OCI-M1 (cell line): Measurements from ENCODE around the gene SLC13A3.

Experiments used
- DNase-seq: peaks from one replicate; lab custom pipeline; 2025; lab: John Stamatoyannopoulos, UW

SLC13A3 gene

GRCh38 chr20:46605181-46605580 is 46.1 kb downstream of the SLC13A3 start:
- no peak for DNase-seq

GRCh38 chr20:46604551-46605133 is 46.6 kb downstream of the SLC13A3 start:
- DNase-seq, result no peak

DNA sequence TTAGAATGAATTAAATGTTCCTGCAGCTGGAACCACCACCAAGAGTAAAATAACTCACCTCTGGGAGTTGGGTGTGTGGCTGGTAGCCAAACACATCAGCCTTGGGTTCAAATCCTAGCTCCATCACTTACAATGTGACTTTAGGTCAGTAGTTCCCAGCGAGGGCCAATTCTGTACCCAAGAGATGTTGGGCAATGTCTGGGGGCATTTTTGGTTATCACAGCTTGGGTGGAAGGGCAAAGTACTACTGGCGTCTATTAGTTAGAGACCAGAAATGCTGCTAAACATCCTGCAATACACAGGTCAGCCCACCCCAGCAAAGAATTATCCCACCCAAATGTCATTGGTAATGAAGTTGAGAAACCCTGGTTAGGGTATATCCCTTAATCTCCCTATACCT is 48.8 kb downstream of the SLC13A3 start:
- no peak for DNase-seq

DNA sequence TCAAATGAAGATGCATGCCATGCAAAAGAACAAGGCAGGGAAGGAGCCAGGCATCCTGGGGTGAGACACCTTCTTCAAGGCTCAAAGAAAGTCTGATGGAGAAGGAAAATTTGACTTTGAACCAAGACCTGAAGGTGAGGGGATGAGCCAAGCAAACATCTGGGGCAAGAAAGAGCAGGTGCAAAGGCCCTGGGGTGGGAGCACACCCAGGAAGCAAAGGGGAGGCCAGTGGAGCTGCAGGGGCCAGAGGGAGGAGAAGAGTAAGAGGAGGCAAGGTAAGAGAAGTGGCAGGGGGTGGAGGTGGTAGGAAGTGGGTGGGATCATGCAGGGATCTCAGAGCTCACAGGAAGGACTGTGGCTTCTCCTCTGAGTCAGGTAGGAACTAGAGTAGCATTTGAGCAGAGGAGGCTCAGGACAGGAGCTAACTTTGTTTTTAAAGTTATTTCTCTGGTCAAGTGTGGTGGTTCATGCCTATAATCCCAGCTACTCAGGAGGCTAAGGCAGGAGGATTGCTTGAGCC is 49.6 kb downstream of the SLC13A3 start:
- no peak for DNase-seq

DNA sequence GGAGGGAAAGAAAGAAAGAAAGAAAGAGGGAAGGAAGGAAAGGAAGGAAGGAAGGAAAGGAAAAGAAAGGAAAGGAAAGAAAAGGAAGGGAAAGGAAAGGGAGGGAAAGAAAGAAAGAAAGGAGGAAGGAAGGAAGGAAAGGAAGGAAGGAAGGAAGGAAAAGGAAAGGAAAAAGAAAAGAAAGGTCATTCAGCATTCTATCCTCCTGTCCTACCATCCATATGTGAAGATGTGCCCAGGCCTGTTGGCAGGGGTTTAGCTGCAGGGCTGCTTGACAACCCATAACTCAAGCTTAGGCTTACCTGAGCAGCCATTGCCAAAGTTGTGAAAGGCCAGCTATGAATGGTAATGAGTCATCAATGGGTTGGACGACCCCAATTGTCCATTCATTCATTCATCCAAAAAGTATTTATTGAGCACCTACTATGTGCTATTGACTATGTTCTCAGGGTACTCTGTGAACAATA is 50.9 kb downstream of the SLC13A3 start:
- no peak for DNase-seq

- DNase-seq, result no peak
Observed at GRCh38 chr20:46599227-46599987, 51.9 kb downstream of the SLC13A3 start.

DNA sequence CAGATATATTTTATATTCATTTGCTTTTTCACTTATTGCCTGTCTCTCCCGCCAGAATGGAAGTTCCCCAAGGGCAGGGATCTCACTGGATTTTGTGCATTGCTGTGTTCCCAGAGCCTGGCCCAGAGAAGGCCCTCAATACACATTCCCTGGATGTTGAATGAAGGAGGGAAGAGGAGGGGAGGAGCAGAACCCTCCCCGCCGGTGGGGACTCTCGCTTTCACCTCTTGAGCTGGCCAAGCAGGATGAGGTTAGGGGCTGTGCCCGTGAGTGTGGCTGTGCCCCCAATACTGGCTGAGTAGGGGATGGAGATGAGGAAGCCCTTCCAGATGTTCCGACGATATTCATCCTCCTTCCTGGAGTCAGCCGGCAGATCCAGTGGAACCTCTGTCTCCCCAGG is 55.3 kb downstream of the SLC13A3 start:
- no peak for DNase-seq

GRCh38 chr20:46594725-46595124 is 56.5 kb downstream of the SLC13A3 start:
- no peak for DNase-seq

GRCh38 chr20:46592580-46593362 is 58.5 kb downstream of the SLC13A3 start:
- DNase-seq, result no peak

- DNase-seq, result no peak
Observed at GRCh38 chr20:46590443-46590842, 60.8 kb downstream of the SLC13A3 start.

DNA sequence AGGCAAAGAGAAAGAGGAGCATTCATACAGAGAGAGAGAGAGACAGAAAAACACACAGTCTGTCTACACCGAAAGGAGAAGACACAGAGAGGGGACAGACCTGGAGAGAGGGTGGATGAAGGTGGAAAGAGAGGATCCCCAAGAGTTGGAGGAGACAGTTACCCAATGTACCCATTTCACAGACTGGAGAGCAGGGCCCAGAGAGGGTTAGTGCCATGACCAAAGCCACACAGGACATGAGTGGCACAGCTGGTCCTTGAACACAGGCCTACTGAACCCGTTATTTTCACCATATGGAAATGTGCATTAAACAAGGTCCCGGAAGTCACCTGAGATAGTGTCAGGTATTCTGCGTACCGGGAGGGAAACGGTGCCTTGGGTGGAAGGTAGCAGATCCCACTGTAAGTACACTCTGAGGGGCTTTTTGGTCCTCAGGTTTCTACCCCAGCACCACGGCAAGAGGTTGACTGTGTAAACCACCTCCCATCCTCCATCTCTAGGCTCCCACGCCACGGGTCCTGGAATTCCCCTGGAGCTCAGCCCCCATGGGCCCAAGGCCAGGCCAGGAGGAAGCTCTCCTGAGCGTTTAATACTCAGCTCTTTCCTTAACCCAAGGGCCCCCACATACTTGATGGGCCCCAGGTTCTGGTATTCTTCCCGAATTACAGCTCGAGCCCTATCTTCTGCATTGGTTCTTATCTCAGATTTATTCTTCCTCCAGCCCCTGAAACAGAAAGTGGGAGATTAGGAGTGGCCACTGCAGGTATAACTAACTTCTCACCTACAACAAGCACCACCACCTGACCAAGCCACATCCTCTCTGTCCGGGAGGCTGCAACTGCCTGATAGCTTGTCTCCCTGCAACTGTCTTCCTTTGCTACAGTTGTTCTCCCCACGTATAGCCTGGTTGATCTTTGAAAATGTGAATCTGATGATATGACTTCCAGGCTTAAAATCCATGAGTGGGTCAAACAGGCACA is 62.4 kb downstream of the SLC13A3 start:
- no peak for DNase-seq

DNA sequence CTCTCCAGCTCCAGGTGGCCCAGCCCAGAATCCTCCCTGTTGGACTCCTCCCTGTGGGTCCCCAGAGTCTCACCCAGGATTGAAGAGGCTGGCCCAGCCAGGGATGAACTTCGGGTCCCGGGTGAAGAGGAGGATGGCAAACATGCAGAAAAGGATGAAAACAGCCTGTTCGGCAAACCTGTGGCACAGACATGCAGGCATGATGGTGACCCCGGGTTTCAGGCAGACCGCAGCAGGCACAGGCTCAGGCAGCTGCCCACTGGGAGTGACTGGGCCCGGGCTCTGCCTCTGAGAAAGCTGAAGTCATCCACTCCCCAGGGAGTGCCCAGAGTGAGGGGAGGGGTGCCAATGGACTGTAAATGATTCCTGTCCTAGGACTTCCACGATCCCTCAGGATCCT is 63.3 kb downstream of the SLC13A3 start:
- no peak for DNase-seq

DNA sequence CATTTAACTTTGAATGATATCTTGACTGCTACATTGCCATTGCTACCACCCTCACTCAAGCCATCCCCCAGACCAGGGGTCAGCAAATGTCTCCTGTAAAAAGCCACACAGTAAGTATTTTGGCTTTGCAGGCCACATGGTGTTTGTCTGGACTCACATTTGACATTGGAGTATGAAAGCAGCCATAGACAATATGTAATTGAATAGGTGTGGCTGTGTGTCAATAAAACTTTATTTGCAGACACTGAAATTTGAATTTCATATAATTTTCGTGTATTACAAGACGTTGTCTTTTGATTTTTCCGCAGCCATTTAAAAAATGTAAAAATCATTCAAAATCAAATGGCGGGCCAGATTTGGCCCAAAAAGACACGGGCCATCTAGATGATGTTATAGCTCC is 64.5 kb downstream of the SLC13A3 start:
- DNase-seq, result no peak

GRCh38 chr20:46584508-46584907 is 66.8 kb downstream of the SLC13A3 start:
- DNase-seq, result no peak

GRCh38 chr20:46583411-46584214 is 67.6 kb downstream of the SLC13A3 start:
- no peak for DNase-seq

DNA sequence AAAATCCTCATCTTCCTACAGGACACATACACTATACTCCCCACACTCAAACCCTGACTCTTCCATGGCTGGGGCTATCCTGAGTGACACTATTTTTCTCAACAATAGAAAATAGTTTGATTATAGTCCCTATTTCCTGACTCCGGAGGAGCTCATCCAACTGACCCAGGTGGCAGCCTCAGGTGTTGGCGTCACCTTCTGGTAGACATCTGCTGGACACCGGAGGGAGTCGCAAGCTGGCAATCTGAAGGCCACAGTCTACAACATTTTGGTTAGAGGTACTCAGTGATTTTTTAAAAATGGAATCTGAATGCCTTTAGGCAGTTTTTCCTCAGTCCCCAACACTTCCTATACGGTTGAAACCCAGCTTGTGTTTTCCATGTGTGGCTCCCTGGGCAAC is 68.6 kb downstream of the SLC13A3 start:
- DNase-seq, result no peak

- no peak for DNase-seq
Observed at GRCh38 chr20:46581391-46581790, 69.9 kb downstream of the SLC13A3 start.

GRCh38 chr20:46580613-46581205 is 70.5 kb downstream of the SLC13A3 start:
- no peak for DNase-seq

GRCh38 chr20:46578745-46579144 is 72.5 kb downstream of the SLC13A3 start:
- no peak for DNase-seq

GRCh38 chr20:46576774-46577395 is 74.4 kb downstream of the SLC13A3 start:
- no peak for DNase-seq
